Gastrocnemius medialis (tissue), 4 donors: ENCODE results near the gene SCAF11. TPM values are rescaled to one million over a fixed set of nuclear protein-coding genes. Genes with fewer than 3 reads are reported as not detected.

Source experiments
- ATAC-seq, 2 donors: fragments of 150-250 bp; one replicate each; pipeline ENCODE4 v1.9.1; 2016
- DNase-seq, 2 donors: peaks; one replicate each; pipeline ENCODE4 v3.0.0-alpha.2; 2019
- H3K27ac ChIP-seq, 4 donors: fragments of 200-600 bp; sonication (generic); 1 replicate in 1 of 4; 2 replicates in 3 of 4; pipeline ENCODE4 v1.5.1; 2016 to 2018; ENCODE audit warnings: mild to moderate bottlenecking in 2 of 4, moderate library complexity in 1 of 4
- H3K27me3 ChIP-seq, 3 donors: fragments of 200-600 bp; sonication (generic) in 2 of 3; 1 replicate in 1 of 3; 2 replicates in 2 of 3; pipeline versions ENCODE4 v1.5.1 to v1.6.0; 2016 to 2019; ENCODE audit warnings: mild to moderate bottlenecking in 1 of 3, moderate library complexity in 1 of 3
- H3K36me3 ChIP-seq, 2 donors: fragments of 200-600 bp; sonication (generic) in 1 of 2; one replicate each; pipeline ENCODE4 v1.5.1; 2017 to 2018
- H3K4me1 ChIP-seq, 2 donors: fragments of 200-600 bp; sonication (generic) in 1 of 2; one replicate each; pipeline ENCODE4 v1.5.1; 2016 to 2017; ENCODE audit warnings: mild to moderate bottlenecking in 2 of 2
- H3K4me3 ChIP-seq, 4 donors: fragments of 200-600 bp; sonication (generic) in 3 of 4; 1 replicate in 1 of 4; 2 replicates in 3 of 4; pipeline ENCODE4 v1.5.1; 2016 to 2019; ENCODE audit warnings: mild to moderate bottlenecking in 2 of 4
- H3K9me3 ChIP-seq, 3 donors: fragments of 200-600 bp; sonication (generic) in 2 of 3; 1 replicate in 1 of 3; 2 replicates in 2 of 3; pipeline ENCODE4 v1.5.1; 2016 to 2019
- POLR2A ChIP-seq, 2 donors: fragments of 450-650 bp; IDR thresholded peaks; one replicate each; pipeline ENCODE4 v1.6.1; 2017; ENCODE audit warnings: antibody characterized with exemption in 2 of 2, mild to moderate bottlenecking in 2 of 2, moderate library complexity in 2 of 2
- in situ Hi-C, 4 donors: fragments of 200-750 bp; cut with MboI; loops; one replicate each; pipeline versions ENCODE4 v1.15.0 to v1.8.0; 2017; ENCODE audit warnings: low sequenced_read_pairs in 4 of 4
- intact Hi-C: fragments of 100-400 bp; cut with DNase I; formaldehyde crosslinking; loops from one replicate; pipeline ENCODE4 v1.15.1; 2023; ENCODE audit warnings: low total_unique reads
- total RNA-seq, 4 donors: library from RNA; depleted of rRNA; stranded (reverse); fragments of >200 nt; gene quantifications; one replicate each; pipeline versions ENCODE4 v1.1.0 to v1.2.3, GENCODE V29; 2016
- TF ChIP-seq, protein P1 (sequence below), 5 experiments: fragments of 450-650 bp in 3 of 5; fragments of 200-600 bp in 2 of 5; sonication (generic) in 2 of 5; IDR thresholded peaks in 4 of 5; conservative IDR thresholded peaks in 1 of 5; 1 replicate in 4 of 5; 2 replicates in 1 of 5; pipeline ENCODE4 v1.5.1; 2016 to 2019; ENCODE audit warnings: antibody characterized with exemption in 5 of 5, mild to moderate bottlenecking in 3 of 5, moderate library complexity in 3 of 5

The SCAF11 gene
- total RNA-seq, 4 donors from 2014 or later: 69.9 to 101 (median 97.7) TPM

DNA sequence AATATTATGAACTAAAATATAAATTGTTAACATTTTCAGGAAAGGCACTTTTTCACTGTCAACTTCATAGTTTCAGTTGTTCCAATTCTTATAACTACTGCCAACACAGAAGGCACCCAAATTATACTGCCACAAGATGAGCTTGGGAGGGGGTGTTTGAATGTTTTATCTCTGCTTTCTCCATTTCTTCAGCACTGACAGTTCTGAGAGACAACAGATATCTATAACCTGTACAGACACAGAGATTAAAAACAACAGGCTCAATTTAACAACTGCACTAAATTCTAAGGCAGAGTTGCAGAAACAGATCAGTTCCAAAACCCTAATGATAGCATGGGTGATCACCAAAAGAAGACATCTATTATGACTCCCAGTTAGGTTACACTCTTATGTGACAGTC, 12.8 kb downstream of the SCAF11 start:
- peak overlapping the region in 2 of 4 donors; percentile 4 to 19 for H3K27ac ChIP-seq
- H3K4me3 ChIP-seq: no peak overlapping the region
- no peaks in the 10 kb centered on the region for H3K36me3 ChIP-seq

DNA sequence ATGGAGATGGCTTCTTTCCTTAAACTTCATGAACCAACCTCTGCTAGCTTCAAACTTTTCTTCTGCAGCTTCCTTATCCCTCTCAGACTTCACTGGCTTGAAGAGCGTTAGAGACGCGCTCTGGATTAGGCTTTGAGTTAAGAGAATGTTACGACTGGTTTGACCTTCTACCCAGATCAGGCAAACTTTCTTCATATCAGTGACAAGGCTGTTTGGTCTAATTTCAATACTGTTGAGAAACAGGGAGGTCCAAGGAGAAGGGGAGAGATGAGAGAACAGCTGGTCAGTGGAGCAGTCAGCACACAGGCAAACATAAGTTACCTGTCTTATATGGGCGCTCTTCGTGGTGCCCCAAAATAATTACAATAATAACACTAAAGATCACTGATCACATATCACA, 14.9 kb downstream of the SCAF11 start:
- ATAC-seq (peak in 1 of 2 donors; percentile 85), DNase-seq (no peak)
- Histone ChIP-seq H3K4me1 (peaks cover 74 to 93% of the 10 kb centered on the region in 2 donors), H3K27me3 (no peaks in the 10 kb centered on the region), H3K36me3 (no peaks in the 10 kb centered on the region), H3K27ac (peak overlapping the region in 3 of 4 donors; percentile 17 to 50 (median 18)), H3K4me3 (no peak overlapping the region), H3K9me3 (no peaks in the 10 kb centered on the region)
- intact Hi-C loops (no loop called here), in situ Hi-C loops (loop anchor here in 3 of 4 donors (25.0 kb wide), 3 partner anchors 387 to 712 kb away; partner anchors contain the start of gene SLC38A2 (in 1 of the 3))
- TF ChIP-seq, protein P1, sequence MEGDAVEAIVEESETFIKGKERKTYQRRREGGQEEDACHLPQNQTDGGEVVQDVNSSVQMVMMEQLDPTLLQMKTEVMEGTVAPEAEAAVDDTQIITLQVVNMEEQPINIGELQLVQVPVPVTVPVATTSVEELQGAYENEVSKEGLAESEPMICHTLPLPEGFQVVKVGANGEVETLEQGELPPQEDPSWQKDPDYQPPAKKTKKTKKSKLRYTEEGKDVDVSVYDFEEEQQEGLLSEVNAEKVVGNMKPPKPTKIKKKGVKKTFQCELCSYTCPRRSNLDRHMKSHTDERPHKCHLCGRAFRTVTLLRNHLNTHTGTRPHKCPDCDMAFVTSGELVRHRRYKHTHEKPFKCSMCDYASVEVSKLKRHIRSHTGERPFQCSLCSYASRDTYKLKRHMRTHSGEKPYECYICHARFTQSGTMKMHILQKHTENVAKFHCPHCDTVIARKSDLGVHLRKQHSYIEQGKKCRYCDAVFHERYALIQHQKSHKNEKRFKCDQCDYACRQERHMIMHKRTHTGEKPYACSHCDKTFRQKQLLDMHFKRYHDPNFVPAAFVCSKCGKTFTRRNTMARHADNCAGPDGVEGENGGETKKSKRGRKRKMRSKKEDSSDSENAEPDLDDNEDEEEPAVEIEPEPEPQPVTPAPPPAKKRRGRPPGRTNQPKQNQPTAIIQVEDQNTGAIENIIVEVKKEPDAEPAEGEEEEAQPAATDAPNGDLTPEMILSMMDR (IDR thresholded peaks at IDR 0.05 in 4 of 5, conservative IDR thresholded peaks at IDR 0.05 in 1 of 5): no peak
- TF ChIP-seq POLR2A (IDR thresholded peaks at IDR 0.05): no peak

More for the DNA sequence above, 12.8 kb downstream of the SCAF11 start:
- Histone ChIP-seq H3K27me3 (no peaks in the 10 kb centered on the region), H3K4me1 (peaks cover 78 to 95% of the 10 kb centered on the region in 2 donors), H3K9me3 (no peaks in the 10 kb centered on the region)
- no peak for DNase-seq
- in situ Hi-C loops: loop anchor here in 3 of 4 donors (25.0 kb wide), 3 partner anchors 385 to 710 kb away; partner anchors contain the start of gene SLC38A2 (in 1 of the 3)
- ATAC-seq: no peak
- intact Hi-C loops: no loop called here
- no peak for TF ChIP-seq POLR2A (IDR thresholded peaks at IDR 0.05)
- TF ChIP-seq, protein P1 (IDR thresholded peaks at IDR 0.05 in 4 of 5, conservative IDR thresholded peaks at IDR 0.05 in 1 of 5): no peak

DNA sequence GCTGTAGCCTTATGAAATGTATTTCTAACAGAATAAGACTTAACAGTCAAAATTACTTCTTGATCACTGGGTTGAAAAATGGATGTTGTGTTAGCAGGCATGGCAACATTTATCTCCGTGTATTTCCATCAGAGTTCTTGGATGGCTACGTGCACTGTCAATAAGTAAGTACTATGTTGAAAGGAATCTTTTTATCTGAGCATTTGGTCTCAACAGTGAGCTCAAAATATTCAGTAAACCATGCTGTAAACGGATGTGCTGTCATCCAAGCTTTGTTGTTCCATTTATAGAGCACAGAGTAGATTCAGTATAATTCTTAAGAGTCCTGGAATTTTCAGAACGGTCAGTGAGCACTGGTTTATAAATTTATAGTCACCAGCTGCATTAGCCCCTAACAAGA, 15.5 kb downstream of the SCAF11 start:
- Histone ChIP-seq H3K4me3 (no peak overlapping the region), H3K9me3 (no peaks in the 10 kb centered on the region), H3K27me3 (no peaks in the 10 kb centered on the region), H3K36me3 (no peaks in the 10 kb centered on the region), H3K27ac (peak overlapping the region in 3 of 4 donors; percentile 17 to 50 (median 18)), H3K4me1 (peaks cover 72 to 89% of the 10 kb centered on the region in 2 donors)
- no peak for TF ChIP-seq POLR2A (IDR thresholded peaks at IDR 0.05)
- TF ChIP-seq, protein P1 (IDR thresholded peaks at IDR 0.05 in 4 of 5, conservative IDR thresholded peaks at IDR 0.05 in 1 of 5): no peak
- no peak for DNase-seq
- intact Hi-C loops (no loop called here), in situ Hi-C loops (loop anchor here in 3 of 4 donors (25.0 kb wide), 4 partner anchors 213 to 712 kb away; partner anchors contain the start of gene SLC38A2 (in 1 of the 3))
- ATAC-seq: no peak

DNA sequence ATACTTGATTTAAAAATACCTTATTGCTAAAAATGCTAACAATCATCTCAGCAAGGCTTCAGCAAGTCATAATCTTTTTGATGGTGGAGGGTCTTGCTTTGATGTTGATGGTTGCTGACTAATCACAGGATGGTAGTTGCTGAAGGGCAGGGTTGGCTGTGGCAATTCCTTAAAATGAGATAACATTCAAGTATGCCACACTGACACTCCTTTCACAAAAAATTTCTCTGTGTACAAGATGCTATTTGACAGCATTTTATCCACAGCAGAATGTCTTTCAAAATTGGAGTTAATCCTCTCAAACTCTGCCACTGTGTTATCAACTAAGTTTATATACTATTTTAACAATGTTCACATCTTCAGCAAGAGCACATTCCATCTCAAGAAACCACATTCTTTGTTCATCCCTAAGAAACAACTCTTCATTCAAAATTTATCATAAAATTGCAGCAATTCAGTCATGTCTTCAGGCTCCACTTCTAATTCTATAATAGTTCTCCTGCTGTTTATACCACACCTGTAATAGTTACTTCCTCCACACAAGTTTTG, 16.1 kb downstream of the SCAF11 start:
- no peaks in the 10 kb centered on the region for H3K27me3 ChIP-seq
- intact Hi-C loops (no loop called here), in situ Hi-C loops (loop anchor here in 1 of 4 donors (25.0 kb wide), 1 partner anchor 212 kb away; no protein-coding TSS in a partner anchor)
- ATAC-seq: no peak
- H3K27ac ChIP-seq: peak overlapping the region in 1 of 4 donors; percentile 18
- DNase-seq: no peak
- H3K9me3 ChIP-seq: no peaks in the 10 kb centered on the region
- H3K4me3 ChIP-seq: no peak overlapping the region
- H3K4me1 ChIP-seq: peaks cover 66 to 84% of the 10 kb centered on the region in 2 donors
- TF ChIP-seq, protein P1 (IDR thresholded peaks at IDR 0.05 in 4 of 5, conservative IDR thresholded peaks at IDR 0.05 in 1 of 5): no peak
- TF ChIP-seq POLR2A (IDR thresholded peaks at IDR 0.05): no peak
- no peaks in the 10 kb centered on the region for H3K36me3 ChIP-seq
